HepG2 (cell line): ENCODE data around the gene PLCXD1. TPM values are rescaled to one million over a fixed set of nuclear protein-coding genes. Genes with fewer than 3 reads are reported as not detected.

Experiments used
- ATF7-NPFF ChIP-seq: sonication (generic); formaldehyde crosslinking; IDR thresholded peaks from 2 replicates; pipeline ENCODE4 v1.8.1; 2023; ENCODE audit warnings: mild to moderate bottlenecking, low read depth, missing genetic modification reagents, moderate library complexity
- CEBPB ChIP-seq: IDR thresholded peaks from 2 replicates; pipeline ENCODE4 v1.6.1; 2011; ENCODE audit warnings: low read depth, low read length, improper control_type of control experiment, borderline replicate concordance
- CREB3 ChIP-seq: sonication (generic); formaldehyde crosslinking; IDR thresholded peaks from 2 replicates; pipeline ENCODE4 v1.5.0; 2020; ENCODE audit warnings: missing genetic modification reagents
- KAT2B ChIP-seq: fragments of 150-350 bp; IDR thresholded peaks from 2 replicates; pipeline ENCODE4 v1.6.1; 2014; ENCODE audit warnings: low read depth, low read length, borderline replicate concordance
- KDM3A ChIP-seq: IDR thresholded peaks from 2 replicates; pipeline ENCODE4 v1.6.1; 2018; ENCODE audit warnings: low read depth, missing compliant biosample characterization
- PAF1 ChIP-seq: IDR thresholded peaks from 2 replicates; pipeline ENCODE4 v1.6.1; 2016; ENCODE audit warnings: missing genetic modification reagents, missing compliant biosample characterization
- PRDM10 ChIP-seq: sonication (generic); formaldehyde crosslinking; IDR thresholded peaks from 2 replicates; pipeline ENCODE4 v1.4.0; 2020; ENCODE audit warnings: low read depth, missing genetic modification reagents
- SAFB2 ChIP-seq: sonication (generic); formaldehyde crosslinking; IDR thresholded peaks from 2 replicates; pipeline ENCODE4 v1.5.1; 2020; ENCODE audit warnings: missing genetic modification reagents, low read depth, mild to moderate bottlenecking, borderline replicate concordance
- SCMH1 ChIP-seq: sonication (generic); formaldehyde crosslinking; IDR thresholded peaks from 2 replicates; pipeline ENCODE4 v1.9.0; 2021; ENCODE audit warnings: missing genetic modification reagents, mild to moderate bottlenecking, borderline replicate concordance
- SOX5 ChIP-seq: IDR thresholded peaks from 2 replicates; pipeline ENCODE4 v1.6.1; 2016; ENCODE audit warnings: borderline replicate concordance
- TARDBP ChIP-seq: sonication (generic); formaldehyde crosslinking; IDR thresholded peaks from 2 replicates; pipeline ENCODE4 v1.8.0; 2022; ENCODE audit warnings: mild to moderate bottlenecking, missing genetic modification reagents
- TBP ChIP-seq: sonication (generic); formaldehyde crosslinking; IDR thresholded peaks from 2 replicates; pipeline ENCODE4 v1.5.0; 2020; ENCODE audit warnings: missing genetic modification reagents
- ZNF253 ChIP-seq: sonication (generic); formaldehyde crosslinking; IDR thresholded peaks from 2 replicates; pipeline ENCODE4 v1.8.0; 2022; ENCODE audit warnings: mild to moderate bottlenecking, missing genetic modification reagents, borderline replicate concordance
- ZNF670 ChIP-seq: sonication (generic); formaldehyde crosslinking; IDR thresholded peaks from 2 replicates; pipeline ENCODE4 v1.8.0; 2022; ENCODE audit warnings: mild to moderate bottlenecking, missing genetic modification reagents, borderline replicate concordance
- ZNF710 ChIP-seq: sonication (generic); formaldehyde crosslinking; IDR thresholded peaks from 2 replicates; pipeline ENCODE4 v1.5.0; 2020; ENCODE audit warnings: mild to moderate bottlenecking, missing genetic modification reagents, borderline replicate concordance
- polyA plus RNA-seq, 8 experiments: library from polyadenylated mRNA; depleted of rRNA in 3 of 8; stranded (reverse) in 7 of 8; unstranded in 1 of 8; fragments of >200 nt; fragmentation: Illumina TruSeq in 4 of 8; extraction: Trizol in 4 of 8; gene quantifications; 2 replicates each; pipeline versions ENCODE4 v1.2.1 to v1.2.3, GENCODE V29; 2011 to 2016; ENCODE audit warnings: low read depth in 4 of 8, missing spikeins in 1 of 8, mixed read lengths in 1 of 8; ENCODE audit not compliant: insufficient read depth in 1 of 8
- total RNA-seq, 5 experiments: library from RNA; depleted of rRNA; stranded (reverse); fragments of >200 nt; fragmentation: Illumina TruSeq; extraction: Trizol; gene quantifications; 2 replicates each; pipeline ENCODE4 v1.2.3, GENCODE V29; 2016; ENCODE audit warnings: low read depth in 1 of 5
- TF ChIP-seq, protein P1 (sequence below): sonication (generic); formaldehyde crosslinking; IDR thresholded peaks from 2 replicates; pipeline ENCODE4 v1.8.1; 2023; ENCODE audit warnings: mild to moderate bottlenecking, missing genetic modification reagents, borderline replicate concordance
- TF ChIP-seq, protein P2 (sequence below): sonication (generic); formaldehyde crosslinking; IDR thresholded peaks from 2 replicates; pipeline ENCODE4 v1.8.1; 2023; ENCODE audit warnings: mild to moderate bottlenecking, missing genetic modification reagents
- TF ChIP-seq, protein P3 (sequence below): sonication (generic); formaldehyde crosslinking; IDR thresholded peaks from 2 replicates; pipeline ENCODE4 v1.8.1; 2023; ENCODE audit warnings: mild to moderate bottlenecking, missing genetic modification reagents

Gene PLCXD1
- total and polyA plus RNA-seq, 2 of the 13 experiments (the other 11 are each of a cell fraction or from before 2014, with no cell fraction given) = 87.7 to 153 TPM

DNA sequence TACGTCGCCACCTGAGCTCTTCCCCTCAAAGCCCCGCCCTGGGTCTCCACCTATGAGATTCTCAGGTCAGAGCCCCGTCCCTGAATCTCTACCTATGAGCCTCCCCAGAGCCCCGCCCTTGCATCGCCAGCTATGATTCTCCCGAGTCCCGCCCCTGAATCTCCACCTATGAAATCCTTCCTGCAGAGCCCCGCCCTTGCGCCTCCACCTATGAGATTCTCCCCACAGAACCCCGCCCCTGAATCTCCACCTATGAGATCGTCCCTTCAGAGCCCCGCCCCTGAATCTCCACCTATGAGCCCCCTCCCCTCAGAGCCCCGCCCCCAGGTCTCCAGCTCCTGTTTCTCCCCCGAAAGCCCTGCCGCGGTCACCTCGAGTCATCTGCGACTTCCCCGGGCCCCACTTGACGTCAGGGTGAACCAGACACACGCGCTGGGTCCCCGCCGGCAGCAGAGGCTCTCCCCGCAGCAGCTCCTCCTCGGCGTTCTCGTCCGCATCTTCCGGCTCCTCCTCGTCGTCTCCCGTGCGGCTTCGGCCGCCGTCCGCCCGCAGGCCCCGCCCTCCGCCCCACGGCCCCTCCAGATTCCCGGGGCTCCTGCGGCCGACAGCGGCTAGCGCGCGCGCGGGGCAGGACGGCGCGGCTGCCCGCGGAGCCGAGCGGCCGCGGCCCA is 37.0 kb downstream of the PLCXD1 start (continued):
- no peak for TF ChIP-seq ZNF710 (CRISPR knock-in tag)
- TF ChIP-seq TBP (CRISPR knock-in tag) = no peak
- TF ChIP-seq KAT2B = no peak
- TF ChIP-seq ZNF253 (CRISPR knock-in tag) = no peak
- TF ChIP-seq, protein P1, sequence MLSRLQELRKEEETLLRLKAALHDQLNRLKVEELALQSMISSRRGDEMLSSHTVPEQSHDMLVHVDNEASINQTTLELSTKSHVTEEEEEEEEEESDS = 0 out of 2 replicates have a peak, but pooled peaks have one; percentile 85
- no peak for TF ChIP-seq PAF1 (CRISPR knock-in tag)
- TF ChIP-seq, protein P2, sequence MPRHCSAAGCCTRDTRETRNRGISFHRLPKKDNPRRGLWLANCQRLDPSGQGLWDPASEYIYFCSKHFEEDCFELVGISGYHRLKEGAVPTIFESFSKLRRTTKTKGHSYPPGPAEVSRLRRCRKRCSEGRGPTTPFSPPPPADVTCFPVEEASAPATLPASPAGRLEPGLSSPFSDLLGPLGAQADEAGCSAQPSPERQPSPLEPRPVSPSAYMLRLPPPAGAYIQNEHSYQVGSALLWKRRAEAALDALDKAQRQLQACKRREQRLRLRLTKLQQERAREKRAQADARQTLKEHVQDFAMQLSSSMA = no peak
- no peak for TF ChIP-seq PRDM10 (CRISPR knock-in tag)
- no peak for TF ChIP-seq SCMH1 (CRISPR knock-in tag)
- no peak for TF ChIP-seq ZNF670 (CRISPR knock-in tag)
- TF ChIP-seq CEBPB = no peak
- TF ChIP-seq ATF7-NPFF (CRISPR knock-in tag) = peak; percentile 18; the same call in 1 of the 2 replicates
- TF ChIP-seq, protein P3, sequence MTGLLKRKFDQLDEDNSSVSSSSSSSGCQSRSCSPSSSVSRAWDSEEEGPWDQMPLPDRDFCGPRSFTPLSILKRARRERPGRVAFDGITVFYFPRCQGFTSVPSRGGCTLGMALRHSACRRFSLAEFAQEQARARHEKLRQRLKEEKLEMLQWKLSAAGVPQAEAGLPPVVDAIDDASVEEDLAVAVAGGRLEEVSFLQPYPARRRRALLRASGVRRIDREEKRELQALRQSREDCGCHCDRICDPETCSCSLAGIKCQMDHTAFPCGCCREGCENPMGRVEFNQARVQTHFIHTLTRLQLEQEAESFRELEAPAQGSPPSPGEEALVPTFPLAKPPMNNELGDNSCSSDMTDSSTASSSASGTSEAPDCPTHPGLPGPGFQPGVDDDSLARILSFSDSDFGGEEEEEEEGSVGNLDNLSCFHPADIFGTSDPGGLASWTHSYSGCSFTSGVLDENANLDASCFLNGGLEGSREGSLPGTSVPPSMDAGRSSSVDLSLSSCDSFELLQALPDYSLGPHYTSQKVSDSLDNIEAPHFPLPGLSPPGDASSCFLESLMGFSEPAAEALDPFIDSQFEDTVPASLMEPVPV (CRISPR knock-in tag) = peak; percentile 47; the same call in 1 of the 2 replicates
- peak; percentile 45; the same call in 1 of the 2 replicates for TF ChIP-seq TARDBP (CRISPR knock-in tag)
- TF ChIP-seq SAFB2 (CRISPR knock-in tag) = no peak
- TF ChIP-seq KDM3A (CRISPR knock-in tag) = no peak
- no peak for TF ChIP-seq SOX5 (CRISPR knock-in tag)
- no peak for TF ChIP-seq CREB3 (CRISPR knock-in tag)
